AG09319 (cell line): Measurements from ENCODE around the gene PKD1.

ENCODE experiments used
- DNase-seq: peaks from one replicate; pipeline ENCODE4 v3.0.0-alpha.2; 2010; ENCODE audit warnings: low read depth; ENCODE audit errors: extremely low read depth
- TF ChIP-seq, protein P1 (sequence below): IDR thresholded peaks from 2 replicates; pipeline ENCODE4 v1.5.1; 2011; ENCODE audit warnings: low read depth, mild to moderate bottlenecking, inconsistent platforms, low read length, moderate library complexity

The PKD1 gene

GRCh38 chr16:2174396-2175131, 38.9 kb upstream of the PKD1 start:
- TF ChIP-seq, protein P1, sequence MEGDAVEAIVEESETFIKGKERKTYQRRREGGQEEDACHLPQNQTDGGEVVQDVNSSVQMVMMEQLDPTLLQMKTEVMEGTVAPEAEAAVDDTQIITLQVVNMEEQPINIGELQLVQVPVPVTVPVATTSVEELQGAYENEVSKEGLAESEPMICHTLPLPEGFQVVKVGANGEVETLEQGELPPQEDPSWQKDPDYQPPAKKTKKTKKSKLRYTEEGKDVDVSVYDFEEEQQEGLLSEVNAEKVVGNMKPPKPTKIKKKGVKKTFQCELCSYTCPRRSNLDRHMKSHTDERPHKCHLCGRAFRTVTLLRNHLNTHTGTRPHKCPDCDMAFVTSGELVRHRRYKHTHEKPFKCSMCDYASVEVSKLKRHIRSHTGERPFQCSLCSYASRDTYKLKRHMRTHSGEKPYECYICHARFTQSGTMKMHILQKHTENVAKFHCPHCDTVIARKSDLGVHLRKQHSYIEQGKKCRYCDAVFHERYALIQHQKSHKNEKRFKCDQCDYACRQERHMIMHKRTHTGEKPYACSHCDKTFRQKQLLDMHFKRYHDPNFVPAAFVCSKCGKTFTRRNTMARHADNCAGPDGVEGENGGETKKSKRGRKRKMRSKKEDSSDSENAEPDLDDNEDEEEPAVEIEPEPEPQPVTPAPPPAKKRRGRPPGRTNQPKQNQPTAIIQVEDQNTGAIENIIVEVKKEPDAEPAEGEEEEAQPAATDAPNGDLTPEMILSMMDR, result no peak
- DNase-seq, result no peak

DNA sequence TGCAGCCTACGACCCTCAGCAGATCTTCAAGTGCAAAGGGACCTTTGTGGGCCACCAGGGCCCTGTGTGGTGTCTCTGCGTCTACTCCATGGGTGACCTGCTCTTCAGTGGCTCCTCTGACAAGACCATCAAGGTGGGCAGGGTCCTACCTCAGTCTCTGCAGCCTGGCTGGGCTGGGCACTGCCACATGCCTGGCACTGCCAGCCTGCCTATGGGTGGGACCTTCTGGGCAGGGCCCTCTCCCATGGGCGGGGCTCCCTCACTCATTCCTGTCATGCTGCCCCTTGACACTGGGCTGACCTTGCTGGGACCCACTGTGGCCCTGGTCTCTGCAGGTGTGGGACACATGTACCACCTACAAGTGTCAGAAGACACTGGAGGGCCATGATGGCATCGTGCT, 38.2 kb upstream of the PKD1 start:
- TF ChIP-seq, protein P1, result no peak
- DNase-seq, result no peak

DNA sequence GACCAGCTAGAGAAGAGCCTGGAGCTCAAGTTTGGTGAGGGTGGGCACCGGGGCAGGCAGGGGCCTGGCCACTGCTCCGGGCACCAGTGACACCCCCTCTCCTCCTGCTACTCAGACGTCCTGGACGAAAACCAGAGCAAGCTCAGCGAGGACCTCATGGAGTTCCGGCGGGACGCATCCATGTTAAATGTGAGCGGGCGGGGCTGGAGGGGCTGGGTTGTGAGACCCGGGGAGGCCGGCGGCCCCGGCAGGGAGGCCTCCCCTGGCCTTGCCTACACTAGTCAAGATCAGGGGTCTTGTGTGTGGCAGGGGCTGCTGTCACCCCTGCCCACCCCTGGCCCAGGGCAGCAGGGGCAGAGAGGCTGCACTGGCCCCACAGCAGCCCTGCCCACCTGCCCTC, 37.7 kb upstream of the PKD1 start:
- TF ChIP-seq, protein P1, result no peak
- no peak for DNase-seq

GRCh38 chr16:2172688-2173335, 37.1 kb upstream of the PKD1 start:
- no peak for DNase-seq
- TF ChIP-seq, protein P1, result no peak

DNA sequence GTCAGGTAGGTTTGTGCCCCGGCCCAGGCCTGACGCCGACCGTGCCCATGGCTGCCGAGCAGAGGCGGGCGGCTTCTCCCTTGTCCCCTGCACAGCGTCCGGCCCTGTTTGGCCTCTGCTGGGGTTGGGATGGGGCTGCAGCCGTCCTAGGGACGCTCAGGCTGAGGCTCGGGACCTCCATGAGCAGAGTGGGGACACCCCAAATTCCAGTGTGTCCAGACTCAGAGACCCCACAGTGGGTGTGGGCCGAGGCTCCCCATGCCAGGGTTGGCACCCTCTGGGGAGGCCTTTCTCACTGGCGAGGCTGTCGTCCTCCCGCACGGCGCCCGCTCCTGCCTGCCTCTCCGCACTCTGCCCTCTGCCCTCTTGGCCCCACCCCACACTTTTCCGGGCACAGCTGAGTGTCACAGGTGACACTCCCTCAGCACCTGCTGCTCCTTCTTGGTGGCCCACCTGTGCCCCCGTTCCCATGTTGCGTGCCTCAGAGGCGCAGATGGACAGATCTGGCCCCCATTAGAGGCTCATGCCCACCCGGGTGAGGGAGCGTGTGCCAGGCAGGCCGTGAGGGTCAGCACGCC, 36.0 kb upstream of the PKD1 start:
- DNase-seq, result no peak
- TF ChIP-seq, protein P1, result no peak

DNA sequence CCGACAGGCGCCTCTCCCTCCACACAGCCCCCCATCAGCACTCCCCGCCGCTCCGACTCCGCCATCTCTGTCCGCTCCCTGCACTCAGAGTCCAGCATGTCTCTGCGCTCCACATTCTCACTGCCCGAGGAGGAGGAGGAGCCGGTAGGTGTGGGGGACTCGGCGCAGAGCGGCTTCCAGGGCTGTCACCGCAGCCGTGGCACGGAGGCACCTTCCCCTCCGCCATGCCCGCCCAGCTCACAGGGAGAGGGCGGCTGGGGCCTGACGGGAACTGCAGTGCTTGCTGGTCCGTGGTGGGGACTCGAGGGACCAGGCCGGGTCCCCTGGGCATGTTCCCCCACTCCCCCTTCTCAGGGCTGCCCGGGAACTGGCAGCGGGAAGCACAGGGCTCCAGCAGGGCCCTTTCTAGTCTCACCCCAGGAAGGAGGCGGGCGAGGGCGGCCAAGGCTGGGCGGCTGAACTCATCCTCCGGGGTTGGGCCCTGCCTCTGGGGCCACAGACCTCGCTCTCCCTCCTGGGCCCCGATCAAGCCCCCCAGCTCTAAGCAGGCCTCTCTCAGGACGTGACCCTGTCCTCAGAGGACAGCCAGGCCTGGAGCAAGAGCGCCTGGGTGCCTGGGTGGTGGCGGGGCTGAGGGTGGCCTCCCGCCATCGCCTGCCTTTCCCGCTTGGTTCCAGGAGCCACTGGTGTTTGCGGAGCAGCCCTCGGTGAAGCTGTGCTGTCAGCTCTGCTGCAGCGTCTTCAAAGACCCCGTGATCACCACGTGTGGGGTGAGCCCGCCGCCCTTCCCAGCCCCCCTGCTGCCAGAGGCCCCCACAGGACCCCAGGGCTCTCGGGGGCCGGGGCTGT, 35.1 kb upstream of the PKD1 start:
- no peak for DNase-seq
- TF ChIP-seq, protein P1, result no peak

GRCh38 chr16:2170080-2170479, 34.4 kb upstream of the PKD1 start:
- DNase-seq, result no peak
- TF ChIP-seq, protein P1, result no peak
